NCI-H2196 (cell line): ENCODE data around the gene REXO5.
"Not testable (repeated sequence)": the region's sequence is repeated elsewhere in the genome, so short reads cannot be mapped to it uniquely, and the experiment has no call there.

Experiments
- DNase-seq: peaks from one replicate; lab custom pipeline; 2025; ENCODE audit not compliant: unreplicated experiment; lab: John Stamatoyannopoulos, UW

Gene REXO5

DNA sequence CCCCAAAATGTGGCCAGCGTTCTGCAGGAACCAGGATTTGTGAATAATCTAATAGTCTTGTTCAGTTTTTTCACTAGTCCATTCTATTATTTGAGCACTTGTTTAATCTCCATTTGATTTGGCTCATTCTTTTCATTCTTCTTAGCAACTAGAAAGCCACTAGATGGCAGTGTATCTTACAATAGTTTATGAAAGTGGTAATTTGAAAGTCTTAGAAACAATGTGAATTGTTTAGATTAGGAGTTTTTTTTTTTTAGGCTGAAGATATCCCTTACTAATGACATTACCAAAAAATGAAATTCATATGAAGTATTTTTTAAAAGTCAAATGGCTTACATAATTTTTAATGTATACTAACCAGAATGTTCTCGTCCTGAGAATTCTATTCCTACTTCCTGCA is 6.7 kb upstream of the REXO5 start:
- peak; percentile 2 for DNase-seq

DNA sequence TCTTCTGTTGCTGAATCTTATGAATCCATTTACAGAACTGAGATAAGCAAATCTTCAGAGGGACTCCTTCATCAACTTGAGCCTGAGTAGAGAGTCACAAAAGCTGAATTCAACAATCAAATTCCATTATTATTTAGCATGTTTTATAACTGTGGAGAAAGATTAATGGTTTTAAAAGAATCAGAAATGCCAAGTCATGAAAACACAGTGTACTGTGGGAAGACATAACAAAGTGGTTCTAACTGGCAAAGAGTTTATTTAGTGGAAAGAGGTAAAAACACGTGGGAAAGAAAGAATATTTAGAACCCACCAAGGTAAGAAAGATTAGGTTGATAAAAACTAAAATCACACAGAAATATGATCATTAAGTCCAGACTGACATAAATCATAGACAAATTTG is 5.0 kb upstream of the REXO5 start:
- no peak for DNase-seq

DNA sequence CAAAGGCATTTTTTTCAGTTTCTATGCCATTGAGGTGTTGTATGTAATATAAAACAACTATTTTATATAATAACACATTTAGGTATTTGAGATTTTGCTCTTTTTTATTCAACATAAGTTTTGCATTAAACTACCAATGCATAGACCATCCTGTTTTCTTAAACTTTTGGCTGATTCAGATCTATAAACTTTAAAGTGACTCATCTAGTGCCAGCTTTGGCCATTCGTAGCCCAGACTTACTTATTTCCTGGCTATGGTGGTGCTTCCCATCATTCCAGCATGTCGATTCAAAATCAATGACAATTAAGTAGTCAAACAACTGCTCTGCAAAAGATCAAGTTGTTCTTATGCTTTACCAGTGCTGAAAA is 3.2 kb upstream of the REXO5 start:
- no peak for DNase-seq

DNA sequence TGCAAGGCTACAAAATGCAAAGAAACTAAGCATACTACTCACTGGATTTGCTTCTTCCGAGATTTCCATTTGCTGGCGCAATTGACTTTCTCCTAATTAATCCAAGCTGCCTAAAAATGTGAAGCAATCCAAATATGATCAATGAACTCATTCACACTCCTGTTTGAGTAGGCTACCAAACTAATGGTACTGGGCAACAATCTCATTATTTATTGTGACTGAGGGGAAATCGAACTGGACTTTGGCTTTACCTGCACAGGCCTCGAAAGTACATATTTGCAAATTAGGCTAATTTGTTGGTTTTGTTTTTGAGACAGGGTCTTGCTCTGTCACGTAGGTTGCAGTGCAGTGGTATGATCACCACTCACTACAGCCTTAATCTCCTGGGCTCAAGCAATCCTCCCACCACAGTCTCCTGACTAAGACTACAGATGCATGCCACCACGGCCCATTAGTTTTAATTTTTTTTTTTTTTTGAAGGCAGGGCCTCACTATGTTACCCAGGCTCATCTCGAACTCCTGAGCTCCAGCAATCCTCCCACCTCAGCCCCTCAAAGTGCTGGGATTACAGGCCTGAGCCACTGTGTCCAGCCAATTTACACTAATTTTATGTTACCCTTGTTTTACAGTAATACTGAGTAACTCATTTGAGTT is 2.6 kb upstream of the REXO5 start:
- no peak for DNase-seq

DNA sequence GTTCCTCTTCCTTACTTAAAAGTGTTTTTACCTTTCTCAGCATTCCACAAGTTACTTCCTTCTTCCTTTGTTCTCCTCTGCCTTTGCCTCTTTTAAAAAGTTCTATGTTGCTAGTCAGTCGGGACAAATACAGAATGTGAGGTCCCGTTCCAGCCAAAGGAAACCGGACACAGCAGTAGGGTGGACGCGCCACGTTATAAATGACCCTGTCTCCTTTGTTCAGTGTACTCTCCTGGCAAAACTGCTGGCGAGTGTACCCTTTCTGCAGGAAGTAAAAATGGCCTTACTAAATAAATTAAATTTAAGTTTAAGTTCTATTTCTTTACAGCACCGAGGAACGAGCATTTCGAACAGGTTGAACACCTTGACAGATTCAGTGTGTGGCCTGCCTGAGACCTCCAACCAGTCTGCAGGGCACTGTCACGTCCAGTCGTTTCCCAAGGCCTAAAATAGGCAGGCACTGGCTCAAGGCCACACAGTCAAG is 601 bp upstream of the REXO5 start:
- DNase-seq = not testable (repeated sequence)

DNA sequence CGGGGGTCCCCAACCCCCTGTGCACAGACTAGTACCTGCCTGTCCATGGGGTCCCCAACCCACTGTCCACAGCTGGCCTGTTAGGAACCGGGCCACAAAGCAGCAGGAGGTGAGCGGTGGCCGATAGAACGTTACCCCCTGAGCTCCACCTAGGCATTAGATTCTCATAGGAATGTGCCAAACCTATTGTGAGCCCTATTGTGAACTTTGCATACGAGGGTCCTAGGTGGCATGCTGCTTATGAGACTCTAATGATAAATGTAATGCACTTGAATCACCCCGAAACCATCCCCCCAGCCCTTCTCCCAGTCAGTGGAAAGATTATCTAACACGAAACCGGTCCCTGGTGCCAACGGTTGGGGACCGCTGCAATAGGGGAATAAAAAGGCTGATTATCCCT is 1.5 kb downstream of the REXO5 start:
- DNase-seq = no peak

DNA sequence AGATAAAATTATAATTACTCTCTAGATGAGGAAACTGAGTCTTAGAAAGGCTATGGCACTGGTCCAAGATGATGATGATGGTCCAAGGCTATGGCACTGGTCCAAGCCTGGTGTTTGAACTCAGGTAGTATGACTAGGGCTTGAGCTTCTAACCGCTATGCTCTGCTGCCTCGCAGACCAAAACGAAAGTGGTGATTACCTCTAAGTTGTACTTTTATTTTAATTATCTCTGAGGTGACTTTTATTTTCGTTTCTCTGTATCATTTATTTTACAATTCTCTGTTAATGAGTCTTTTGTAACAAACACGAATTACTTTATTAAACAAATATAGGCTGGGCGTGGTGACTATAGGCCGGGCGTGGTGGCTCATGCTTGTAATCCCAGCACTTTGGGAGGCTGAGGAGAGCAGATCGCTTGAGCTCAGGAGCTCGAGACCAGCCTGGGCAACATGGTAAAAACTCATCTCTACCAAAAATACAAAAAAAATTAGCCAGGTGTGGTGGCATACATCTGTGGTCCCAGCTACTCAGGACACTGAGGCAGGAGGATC is 5.6 kb downstream of the REXO5 start:
- no peak for DNase-seq

DNA sequence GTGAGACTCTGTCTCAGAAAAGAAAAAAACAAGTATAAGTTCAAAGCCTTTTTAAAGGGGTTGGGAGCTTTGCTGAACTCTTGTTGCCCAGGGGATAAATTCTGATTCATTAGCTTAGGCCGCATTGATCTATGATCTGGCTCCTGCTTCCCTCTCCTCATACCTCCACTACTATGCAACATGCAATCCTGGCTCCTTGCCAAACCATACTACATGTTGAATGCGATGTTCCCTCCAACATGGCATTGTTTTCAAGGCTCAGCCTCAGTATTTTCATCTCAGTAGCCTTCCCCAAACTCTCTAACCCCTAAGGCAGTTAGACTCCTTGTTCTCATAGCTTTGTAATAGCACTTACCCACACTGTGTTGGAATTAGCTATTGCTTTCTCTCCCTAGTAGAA is 6.2 kb downstream of the REXO5 start:
- DNase-seq = no peak

DNA sequence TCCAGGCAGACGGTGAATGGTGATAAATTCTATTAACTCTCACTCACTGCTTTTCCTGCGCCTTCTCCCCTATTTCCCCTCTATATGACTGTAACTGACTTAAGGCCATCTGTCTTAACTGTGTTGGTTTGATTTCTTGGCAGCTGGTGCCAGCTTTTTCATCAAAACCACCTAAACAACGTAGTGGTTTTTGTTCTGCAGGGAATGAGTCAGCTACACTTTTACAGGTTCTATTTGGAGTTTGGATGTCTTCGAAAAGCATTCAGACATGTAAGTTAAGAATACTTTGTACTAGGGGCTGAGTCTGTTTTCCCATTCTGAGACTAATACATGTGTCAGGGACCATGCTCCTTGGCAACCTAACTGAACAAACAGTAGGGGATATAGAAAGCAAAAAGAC is 8.5 kb downstream of the REXO5 start:
- no peak for DNase-seq

DNA sequence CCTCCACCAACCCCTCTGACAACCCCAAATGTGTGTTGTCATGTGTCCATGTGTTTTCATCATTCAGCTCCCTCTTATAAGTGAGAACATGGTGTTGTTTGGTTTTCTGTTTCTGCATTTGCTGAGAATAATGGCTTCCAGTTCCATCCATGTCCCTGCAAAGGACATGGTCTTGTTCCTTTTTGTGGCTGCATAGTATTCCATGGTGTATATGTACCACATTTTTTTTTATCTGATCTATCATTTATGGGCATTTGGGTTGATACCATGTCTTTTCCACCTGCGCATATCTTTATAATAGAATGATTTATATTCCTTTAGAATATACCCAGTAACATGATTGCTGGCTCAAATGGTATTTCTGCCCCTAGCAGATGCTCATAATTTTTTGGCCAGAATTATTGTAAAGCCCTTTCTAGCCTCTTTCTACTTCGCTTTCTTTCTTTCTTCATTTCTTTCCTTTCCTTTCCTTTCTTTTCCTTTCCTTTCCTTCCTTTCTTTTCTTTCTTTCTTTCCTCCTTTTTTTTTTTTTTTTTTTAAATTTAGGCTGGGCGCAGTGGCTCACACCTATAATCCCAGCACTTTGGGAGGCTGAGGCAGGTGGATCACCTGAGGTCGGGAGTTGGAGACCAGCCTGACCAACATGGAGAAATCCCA is 12.7 kb downstream of the REXO5 start:
- no peak for DNase-seq

DNA sequence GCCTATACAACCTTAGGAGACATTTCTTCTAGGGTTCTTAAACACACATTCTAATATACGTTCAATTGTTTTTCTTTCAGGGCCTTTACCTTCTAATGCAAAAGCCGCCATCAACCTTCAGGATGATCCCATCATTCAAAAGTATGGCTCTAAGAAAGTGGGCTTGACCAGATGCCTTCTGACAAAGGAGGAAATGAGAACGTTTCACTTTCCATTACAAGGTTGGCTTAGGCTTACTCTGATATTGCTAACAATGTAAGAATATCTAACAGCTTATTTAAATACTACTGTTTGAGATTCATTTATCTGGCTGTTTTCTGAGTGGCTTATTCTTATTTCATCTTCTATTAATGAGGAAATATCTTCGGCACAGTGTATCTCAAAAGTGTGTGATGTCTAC is 15.4 kb downstream of the REXO5 start:
- no peak for DNase-seq

DNA sequence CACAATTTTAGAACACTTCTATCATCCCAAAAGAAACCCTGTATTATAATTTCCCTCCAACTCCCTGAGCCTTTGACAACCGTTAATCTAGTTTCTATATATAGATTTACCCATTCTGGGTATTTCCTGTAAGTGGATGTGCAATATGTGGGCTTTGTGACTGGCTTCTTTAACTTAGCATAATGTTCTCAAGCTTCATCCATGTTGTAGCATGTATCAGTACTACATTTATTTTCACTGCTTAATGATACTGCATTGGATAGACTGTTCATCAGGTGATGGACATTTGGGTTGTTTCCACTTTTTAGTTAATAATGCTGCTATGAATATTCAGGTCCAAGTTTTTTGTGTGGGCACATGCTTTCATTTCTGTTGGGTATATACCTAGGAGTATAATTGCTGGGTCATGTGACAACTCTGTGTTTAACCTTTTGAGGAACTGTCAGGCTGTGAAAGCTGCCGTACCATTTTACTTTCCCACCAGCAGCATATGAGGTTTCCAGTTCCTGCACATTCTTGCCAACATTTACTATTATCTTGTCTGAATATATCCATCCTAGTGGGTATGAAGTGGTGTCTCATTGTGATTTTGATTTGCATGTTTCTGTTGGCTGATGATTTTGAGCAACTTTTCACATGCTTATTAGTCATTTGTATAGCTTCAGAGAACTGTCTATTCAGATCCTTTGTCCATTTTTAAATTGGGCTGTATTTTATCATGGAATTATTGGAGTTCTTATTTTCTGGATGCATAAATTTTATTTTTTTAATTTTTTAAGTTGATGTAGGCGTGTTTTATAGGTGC is 16.4 kb downstream of the REXO5 start:
- DNase-seq = no peak

DNA sequence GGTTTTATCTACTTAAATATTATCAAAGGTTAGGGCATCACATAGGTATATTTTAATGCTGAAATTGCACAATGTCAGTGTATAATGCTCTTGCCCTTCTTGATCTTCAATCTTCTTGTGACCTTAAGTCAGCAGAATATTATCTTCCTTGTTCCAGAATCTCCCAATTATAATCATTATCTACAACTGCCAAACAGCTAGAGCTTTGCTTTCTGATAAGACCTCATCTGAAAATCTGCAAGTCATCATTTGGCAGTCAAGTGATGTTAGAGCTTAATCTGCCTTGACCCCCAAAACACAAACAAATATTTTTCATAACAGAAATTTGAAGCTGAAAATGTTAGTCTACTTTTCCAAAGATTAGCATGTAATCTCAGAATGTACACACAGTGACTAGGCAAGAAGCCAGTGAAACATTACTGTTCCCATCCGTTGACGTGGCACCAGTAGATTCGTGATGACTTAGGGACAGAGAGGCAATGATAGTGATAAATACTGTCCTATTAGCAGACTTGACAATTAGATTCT is 19.8 kb downstream of the REXO5 start:
- no peak for DNase-seq

DNA sequence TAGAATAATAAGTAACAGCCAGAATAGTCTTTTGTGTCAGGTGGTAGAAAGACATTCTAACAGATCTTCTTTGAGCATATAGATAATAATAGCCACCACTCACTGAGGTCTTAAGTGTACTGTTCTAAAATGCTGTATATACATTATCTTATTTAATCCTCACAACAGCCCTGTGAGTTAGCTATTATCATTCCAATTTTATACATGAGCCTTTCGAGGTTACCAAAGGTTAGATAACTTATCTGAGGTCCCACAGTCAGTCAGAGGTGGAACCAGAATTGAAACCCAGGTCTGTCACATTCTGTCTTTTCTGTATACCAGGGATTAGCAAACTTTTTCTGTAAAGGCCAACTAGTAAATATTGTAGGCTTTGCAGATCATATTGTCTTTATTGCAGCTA is 23.2 kb downstream of the REXO5 start:
- no peak for DNase-seq

DNA sequence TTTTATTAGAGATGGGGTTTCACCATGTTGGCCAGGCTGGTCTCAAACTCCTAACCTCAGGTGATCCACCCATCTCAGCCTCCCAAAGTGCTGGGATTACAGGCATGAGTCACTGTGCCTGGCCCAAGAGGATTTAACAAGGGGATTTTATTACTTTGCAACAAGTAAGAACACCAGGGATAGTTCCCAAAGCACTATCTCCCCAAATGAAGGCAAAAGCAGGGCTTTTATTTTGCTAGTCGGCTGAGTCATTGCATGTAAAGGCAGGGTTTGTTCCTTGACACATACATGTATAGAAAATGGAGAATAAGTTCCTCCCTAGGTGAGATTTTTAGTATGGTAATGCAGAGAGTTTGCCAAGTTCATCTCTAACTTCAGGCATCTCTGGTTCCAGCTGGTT is 24.0 kb downstream of the REXO5 start:
- DNase-seq = no peak

DNA sequence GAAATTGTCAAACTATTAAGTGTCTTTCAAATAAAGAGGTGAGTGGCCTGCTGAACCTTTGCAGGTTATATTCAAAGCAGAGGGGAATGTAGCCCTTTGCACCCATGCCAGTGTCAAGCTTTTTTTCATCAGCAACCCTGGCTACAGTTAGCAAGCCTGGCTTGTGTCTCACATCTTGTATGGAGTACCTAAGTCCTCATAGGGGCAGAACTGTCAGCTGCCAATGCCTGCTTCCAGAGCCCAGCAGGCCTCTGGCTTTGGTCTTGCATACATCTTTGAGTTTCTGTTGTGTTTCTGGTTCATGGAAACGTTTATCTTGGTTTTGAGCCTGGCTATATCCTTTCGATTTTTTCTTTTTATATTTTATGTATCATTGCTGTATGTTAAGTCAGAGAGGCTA is 26.8 kb downstream of the REXO5 start:
- no peak for DNase-seq

DNA sequence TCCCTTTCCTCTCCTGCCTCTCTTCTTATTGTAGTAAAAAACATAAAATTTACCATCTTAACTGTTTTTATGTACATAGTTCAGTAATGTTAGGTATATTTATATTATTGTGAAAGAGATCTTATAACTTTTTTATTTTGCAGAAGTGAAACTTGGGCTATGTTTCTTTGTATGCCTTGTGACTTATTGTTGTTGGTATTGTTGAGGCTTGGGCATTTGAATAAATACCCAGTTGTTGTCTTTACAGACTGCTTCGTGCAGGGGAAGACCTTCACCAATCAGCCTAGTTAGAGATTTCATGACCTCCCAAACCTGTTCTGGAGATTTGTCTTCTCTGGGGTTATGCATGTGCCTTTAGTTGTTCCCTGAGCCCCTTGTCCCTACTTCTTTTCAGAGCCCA is 31.9 kb downstream of the REXO5 start:
- DNase-seq = no peak

DNA sequence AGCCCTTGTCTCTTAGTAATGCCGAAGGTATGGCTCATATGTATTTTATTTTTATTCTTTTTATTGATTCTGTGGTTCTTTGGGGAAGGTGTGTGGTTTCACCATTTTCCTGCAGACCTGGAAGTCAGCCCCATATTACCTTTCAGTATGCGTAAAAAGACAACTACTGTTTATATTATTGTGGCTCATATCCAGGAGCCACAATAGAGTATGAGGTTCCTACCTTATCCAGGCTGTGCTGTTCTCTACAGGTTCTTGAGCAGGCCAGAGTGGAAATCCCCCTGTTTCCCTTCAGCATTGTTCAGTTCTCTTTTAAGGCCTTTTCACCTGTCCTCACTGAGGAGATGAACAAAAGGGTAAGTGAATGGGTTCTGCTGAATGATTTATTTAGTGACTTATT is 33.2 kb downstream of the REXO5 start:
- no peak for DNase-seq

DNA sequence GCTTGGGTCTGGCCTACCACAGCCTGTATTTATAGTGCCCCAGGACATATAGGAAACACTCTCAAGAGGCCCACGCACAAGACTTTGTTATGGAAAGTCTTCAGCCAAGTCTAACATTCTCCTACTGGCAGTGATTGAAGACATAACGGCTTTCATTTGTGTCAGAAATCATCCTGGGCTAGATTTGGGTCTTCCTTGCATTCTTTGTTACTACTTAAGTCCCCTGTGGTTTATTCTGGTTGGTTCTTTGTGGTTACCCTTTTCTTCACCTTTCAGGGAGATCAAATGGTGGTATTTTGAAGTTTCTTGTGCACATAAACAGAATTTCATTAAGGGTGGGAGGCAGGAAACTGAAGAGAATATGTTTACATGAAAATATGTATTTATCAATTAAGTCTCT is 37.7 kb downstream of the REXO5 start:
- no peak for DNase-seq

DNA sequence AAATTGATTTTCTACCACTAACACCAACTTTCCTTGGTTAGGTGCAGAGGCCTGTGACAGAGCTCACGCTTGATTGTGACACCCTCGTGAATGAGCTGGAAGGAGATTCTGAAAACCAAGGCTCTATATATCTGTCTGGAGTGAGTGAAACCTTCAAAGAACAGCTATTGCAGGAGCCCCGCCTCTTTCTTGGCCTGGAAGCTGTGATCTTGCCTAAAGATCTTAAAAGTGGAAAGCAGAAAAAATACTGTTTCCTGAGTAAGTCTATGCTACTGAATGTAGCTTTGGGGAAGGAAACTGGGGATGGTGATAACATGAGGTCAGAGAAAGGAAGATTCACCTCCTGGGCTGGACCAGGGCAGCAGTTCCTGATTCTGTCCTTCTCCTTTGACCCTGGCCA is 38.3 kb downstream of the REXO5 start:
- DNase-seq = no peak

DNA sequence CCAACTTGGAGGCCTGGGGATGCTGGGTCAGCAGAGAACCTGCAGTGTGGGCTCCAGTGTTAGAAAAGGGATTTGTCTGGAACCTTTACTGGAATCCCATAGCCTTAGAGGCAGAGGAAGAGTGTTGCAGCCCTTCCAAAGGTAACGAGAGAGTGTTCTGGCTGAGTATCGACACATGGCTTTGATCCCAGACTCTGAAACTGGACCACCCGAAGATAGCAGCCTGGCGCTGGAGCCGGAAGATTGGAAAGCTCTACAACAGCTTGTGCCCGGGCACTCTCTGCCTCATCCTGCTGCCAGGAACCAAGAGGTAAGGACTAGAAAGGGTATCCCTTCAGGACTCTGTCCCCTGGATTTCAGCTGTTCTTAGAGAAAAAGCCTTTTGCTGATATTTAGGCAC is 39.7 kb downstream of the REXO5 start:
- no peak for DNase-seq

DNA sequence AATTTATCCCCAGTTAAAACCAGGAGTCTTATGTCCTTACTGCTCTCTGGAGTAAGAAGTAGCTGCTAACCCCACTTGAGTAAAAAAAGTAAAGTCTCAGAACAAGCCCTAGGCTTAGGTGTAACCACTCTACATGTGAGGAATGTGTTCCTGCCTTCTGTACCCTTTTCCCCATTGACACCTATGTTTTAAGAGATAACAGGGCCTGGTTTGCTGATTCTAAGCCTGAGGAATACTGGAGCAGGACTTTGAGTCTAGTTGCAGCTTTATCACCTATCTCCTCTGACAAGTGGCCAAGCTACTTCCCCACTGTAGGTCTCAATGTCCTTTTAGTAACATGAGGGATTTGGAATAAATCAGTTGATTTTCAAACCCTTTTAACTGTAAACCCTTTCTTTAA is 40.2 kb downstream of the REXO5 start:
- no peak for DNase-seq
